ENCODE results near the gene ALPL.

The ALPL gene

GRCh38 chr1:21618561-21619374 is 109.5 kb downstream of the ALPL start:
- no peak for DNase-seq (ENCODE audit: low read depth)

GRCh38 chr1:21619375-21619947 is 110.2 kb downstream of the ALPL start:
- DNase-seq (ENCODE audit: low read depth): no peak

GRCh38 chr1:21620011-21620410 is 110.8 kb downstream of the ALPL start:
- DNase-seq (ENCODE audit: low read depth): no peak

GRCh38 chr1:21620496-21620895 is 111.3 kb downstream of the ALPL start:
- DNase-seq (ENCODE audit: low read depth): no peak

- no peak for DNase-seq (ENCODE audit: low read depth)
Measured at GRCh38 chr1:21621051-21621450, 111.8 kb downstream of the ALPL start.

GRCh38 chr1:21621761-21622436 is 112.7 kb downstream of the ALPL start:
- no peak for DNase-seq (ENCODE audit: low read depth)

- DNase-seq (ENCODE audit: low read depth): no peak
Measured at GRCh38 chr1:21622466-21623315, 113.5 kb downstream of the ALPL start.

- no peak for DNase-seq (ENCODE audit: low read depth)
Measured at GRCh38 chr1:21623410-21623961, 114.3 kb downstream of the ALPL start.

GRCh38 chr1:21624571-21625389 is 115.6 kb downstream of the ALPL start:
- no peak for DNase-seq (ENCODE audit: low read depth)

GRCh38 chr1:21625390-21626190 is 116.4 kb downstream of the ALPL start:
- DNase-seq (ENCODE audit: low read depth): no peak

- DNase-seq (ENCODE audit: low read depth): no peak
Measured at GRCh38 chr1:21626921-21627339, 117.7 kb downstream of the ALPL start.

All from amniotic epithelial cell (primary cell).